Transverse colon (tissue), 3 donors: Measurements from ENCODE around the gene DAB2IP.

Experiments
- CTCF ChIP-seq, 5 experiments: fragments of 200-600 bp in 3 of 5; fragments of 450-650 bp in 2 of 5; sonication (generic) in 3 of 5; IDR thresholded peaks; 1 replicate in 2 of 5; 2 replicates in 3 of 5; pipeline ENCODE4 v1.5.1; 2016 to 2017; ENCODE audit warnings: antibody characterized with exemption in 5 of 5, inconsistent platforms in 3 of 5, mild to moderate bottlenecking in 2 of 5, moderate library complexity in 1 of 5
- POLR2A ChIP-seq: fragments of 450-650 bp; IDR thresholded peaks from one replicate; pipeline ENCODE4 v1.6.1; 2016; ENCODE audit warnings: antibody characterized with exemption, mild to moderate bottlenecking, moderate library complexity

- TF ChIP-seq CTCF (IDR thresholded peaks at IDR 0.05), result no peak
- no peak for TF ChIP-seq POLR2A
These were observed 65.9 kb downstream of the DAB2IP start for GRCh38 chr9:121717141-121717991.
